ENCODE results near the gene ARHGAP32.
"Not testable (repeated sequence)": the region's sequence is repeated elsewhere in the genome, so short reads cannot be mapped to it uniquely, and the experiment has no call there.

Gene ARHGAP32

DNA sequence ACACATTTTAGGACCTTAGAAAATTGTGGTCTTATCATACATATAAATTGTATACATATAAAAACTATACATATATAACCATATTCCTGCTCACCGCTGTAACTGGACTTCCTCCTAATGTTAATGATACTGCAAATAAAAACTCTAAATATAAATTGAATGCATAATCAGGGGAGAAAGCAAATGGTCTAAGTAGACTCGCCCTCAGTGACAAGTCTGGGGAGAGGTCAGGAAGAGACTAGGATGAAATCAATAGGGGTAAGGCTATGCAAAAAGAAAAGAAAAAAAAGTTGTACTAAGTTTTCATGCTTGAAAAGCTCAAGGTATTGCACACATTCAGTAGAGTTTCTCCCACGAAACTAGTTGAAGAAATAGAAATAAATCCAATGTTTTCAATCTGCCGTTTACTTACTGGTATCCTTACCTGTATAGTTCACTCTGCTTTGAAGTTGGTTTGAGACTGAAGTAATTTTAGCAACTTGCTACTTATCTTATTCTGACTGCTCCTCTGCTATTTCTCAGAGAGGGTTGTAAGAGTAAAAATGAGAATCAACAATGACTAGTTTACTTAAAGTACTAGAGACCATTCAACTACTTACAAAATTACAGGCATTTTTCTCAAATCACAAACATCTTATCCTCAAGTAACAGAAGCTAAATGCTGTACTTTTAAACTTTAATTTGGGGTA is 12.2 kb upstream of the ARHGAP32 start:
- no peak for DNase-seq (ENCODE audit: low read depth in 2 of 3, low spot score in 1 of 3)

GRCh38 chr11:129202646-129203045 is 10.5 kb upstream of the ARHGAP32 start:
- no peak for DNase-seq (ENCODE audit: low read depth in 2 of 3, low spot score in 1 of 3)

DNA sequence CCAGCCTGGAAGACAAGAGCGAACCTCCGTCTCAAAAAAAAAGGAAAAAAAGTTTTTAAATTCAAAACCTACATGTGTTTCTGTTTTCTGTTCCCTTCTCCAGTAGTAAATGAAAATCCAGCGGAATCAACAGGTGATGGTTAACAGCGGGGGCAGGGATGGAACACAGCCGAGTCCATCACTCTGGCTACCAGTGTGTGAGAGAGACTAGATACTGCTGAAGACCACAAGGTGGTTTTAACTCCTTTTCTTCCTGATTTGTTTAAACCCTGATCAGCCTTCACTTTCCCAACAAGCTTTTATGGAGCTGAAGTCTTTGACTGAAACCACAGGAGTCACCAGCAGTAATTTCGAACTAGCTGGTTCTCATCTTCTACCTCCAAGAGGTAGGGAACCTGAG is 3.6 kb upstream of the ARHGAP32 start:
- no peak for DNase-seq (ENCODE audit: low read depth in 2 of 3, low spot score in 1 of 3)

DNA sequence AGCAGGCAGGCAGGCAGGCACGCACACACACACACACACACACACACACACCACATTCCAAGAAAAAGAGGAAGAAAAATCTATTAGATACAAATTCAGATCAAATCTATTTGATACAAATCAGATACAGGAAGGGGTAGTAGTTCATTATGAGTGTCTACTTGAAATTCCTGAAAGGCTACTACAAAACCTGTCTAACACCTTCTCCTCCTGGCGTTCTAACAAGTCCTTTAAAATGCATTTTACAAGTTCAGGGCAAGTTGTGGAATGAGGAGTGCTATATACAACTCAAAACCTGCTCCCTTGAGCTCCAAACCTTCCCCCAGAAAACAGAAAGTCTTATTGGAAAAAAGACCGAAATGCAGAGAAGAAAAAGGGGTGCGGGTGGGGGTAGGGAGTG is 476 bp downstream of the ARHGAP32 start:
- DNase-seq (ENCODE audit: low read depth in 2 of 3, low spot score in 1 of 3), result no peak

- no peak for DNase-seq (ENCODE audit: low read depth in 2 of 3, low spot score in 1 of 3)
These were observed 2.0 kb downstream of the ARHGAP32 start for GRCh38 chr11:129190087-129190486.

GRCh38 chr11:129189646-129190045 is 2.5 kb downstream of the ARHGAP32 start:
- DNase-seq (ENCODE audit: low read depth in 2 of 3, low spot score in 1 of 3), result no peak

DNA sequence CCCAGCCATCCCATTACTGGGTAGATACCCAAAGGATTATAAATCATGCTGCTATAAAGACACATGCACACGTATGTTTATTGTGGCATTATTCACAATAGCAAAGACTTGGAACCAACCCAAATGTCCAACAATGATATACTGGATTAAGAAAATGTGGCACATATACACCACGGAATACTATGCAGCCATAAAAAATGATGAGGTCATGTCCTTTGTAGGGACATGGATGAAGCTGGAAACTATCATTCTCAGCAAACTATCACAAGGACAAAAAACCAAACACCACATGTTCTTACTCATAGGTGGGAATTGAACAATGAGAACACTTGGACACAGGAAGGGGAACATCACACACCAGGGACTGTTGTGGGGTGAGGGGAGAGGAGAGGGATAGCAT is 7.0 kb downstream of the ARHGAP32 start:
- DNase-seq (ENCODE audit: low read depth in 2 of 3, low spot score in 1 of 3), result not testable (repeated sequence)

GRCh38 chr11:129184581-129184980 is 7.5 kb downstream of the ARHGAP32 start:
- no peak for DNase-seq (ENCODE audit: low read depth in 2 of 3, low spot score in 1 of 3)

GRCh38 chr11:129167315-129167714 is 24.8 kb downstream of the ARHGAP32 start:
- no peak for DNase-seq (ENCODE audit: low read depth in 2 of 3, low spot score in 1 of 3)

DNA sequence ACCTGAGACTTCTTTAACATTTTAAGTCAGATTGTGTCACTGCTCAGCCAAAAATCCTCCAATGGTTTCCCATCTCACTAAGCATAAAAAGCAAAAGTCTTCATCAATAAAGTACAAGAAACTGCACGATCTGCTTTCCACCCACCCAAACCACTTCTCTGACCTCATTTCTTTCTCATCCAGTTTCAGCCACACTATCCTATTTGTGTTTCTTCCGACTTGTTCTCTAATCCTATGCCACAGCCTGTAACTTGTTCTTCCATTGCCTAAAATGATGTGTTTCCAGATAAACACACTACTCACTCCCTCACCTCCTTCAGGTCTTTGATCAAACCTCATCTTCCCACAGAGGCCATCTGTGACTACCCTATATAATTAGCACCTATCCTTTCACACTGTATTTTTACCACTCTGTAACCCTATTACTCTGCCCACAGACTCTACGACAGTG is 28.4 kb downstream of the ARHGAP32 start:
- peak in 1 of 3 donors; percentile 8 for DNase-seq (ENCODE audit: low read depth in 2 of 3, low spot score in 1 of 3)

DNA sequence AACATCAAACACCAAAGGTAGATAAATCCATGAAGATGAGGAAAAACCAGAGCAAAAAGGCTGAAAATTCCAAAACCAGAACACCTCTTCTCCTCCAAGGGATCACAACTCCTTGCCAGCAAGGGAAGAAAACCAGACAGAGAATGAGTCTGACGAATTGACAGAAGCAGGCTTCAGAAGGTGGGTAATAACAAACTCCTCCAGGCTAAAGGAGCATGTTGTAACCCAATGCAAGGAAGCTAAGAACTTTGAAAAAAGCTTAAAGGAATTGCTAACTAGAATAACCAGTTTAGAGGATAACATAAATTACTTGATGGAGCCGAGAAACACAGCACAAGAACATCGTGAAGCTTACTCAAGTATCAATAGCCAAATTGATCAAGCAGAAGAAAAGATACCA is 35.0 kb downstream of the ARHGAP32 start:
- not testable (repeated sequence) for DNase-seq (ENCODE audit: low read depth in 2 of 3, low spot score in 1 of 3)

DNA sequence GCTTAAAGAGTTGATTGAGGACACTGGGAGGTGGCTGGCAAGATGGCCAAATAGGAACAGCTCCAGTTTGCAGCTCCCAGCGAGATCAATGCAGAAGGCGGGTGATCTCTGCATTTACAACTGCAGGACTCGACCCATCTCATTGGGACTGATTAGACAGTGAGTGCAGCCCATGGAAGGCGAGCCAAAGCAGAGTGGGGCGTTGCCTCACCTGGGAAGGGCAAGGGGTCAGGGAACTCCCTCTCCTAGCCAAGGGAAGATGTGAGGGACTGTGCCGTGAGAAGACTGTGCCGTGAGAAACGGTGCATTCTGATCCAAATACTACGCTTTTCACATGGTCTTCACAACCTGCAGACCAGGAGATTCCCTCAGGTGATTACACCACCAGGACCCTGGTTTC is 36.4 kb downstream of the ARHGAP32 start:
- no peak for DNase-seq (ENCODE audit: low read depth in 2 of 3, low spot score in 1 of 3)

- DNase-seq (ENCODE audit: low read depth in 2 of 3, low spot score in 1 of 3), result no peak
These were observed 43.6 kb downstream of the ARHGAP32 start for GRCh38 chr11:129148487-129148886.

DNA sequence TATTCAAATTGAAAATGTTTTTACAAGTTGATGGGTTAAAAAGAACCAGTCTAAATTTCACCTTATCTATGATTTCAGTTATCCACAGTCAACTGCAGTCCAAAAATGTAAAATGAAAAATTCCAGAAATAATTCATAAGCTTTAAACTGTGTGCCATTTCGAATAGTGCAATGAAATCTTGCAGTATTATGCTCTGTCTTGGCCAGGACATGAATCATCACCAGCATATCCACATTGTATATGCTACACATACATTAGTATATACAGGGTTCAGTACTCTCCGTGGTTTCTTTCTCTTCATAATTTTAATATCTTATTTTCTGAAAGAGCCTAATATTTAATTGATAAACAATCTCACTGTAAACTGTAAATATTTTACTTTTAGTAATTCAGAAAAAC is 45.9 kb downstream of the ARHGAP32 start:
- no peak for DNase-seq (ENCODE audit: low read depth in 2 of 3, low spot score in 1 of 3)

DNA sequence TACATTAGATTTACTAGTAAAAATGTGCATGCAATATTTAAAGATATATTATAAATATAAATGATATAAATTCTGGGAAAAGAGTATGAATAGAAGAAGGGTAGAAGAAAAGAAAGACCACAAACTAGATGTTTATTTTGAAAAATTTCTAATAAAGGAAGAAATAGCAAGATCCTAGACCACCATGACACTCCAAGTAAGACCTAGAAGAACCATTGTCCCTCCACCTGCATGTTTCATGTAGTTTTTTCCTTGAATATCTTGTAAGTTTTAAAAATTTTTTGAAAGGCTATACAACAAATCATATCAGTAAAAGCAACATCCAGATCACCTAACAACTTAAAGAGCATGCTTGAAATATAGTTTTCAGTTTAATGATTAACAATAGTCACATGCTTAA is 46.8 kb downstream of the ARHGAP32 start:
- no peak for DNase-seq (ENCODE audit: low read depth in 2 of 3, low spot score in 1 of 3)

DNA sequence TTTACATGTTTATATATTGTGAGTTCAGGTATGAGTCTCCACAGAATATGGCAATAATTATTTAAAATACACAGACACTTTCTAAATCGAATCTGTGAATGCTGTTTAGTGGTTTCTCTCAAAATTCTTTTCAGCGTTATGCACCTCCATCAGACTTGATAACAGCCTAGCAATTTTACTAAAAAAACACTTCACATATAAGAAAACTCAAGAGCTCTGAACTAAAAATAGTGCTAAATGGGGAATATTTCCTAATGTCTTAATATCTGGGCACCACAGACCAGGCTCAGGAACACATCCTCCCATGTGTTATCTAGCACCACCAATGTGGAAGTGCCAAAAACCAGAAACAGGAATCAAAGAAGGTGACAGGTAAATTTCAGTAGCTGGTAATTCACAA is 47.9 kb downstream of the ARHGAP32 start:
- no peak for DNase-seq (ENCODE audit: low read depth in 2 of 3, low spot score in 1 of 3)

- no peak for DNase-seq (ENCODE audit: low read depth in 2 of 3, low spot score in 1 of 3)
These were observed 48.8 kb downstream of the ARHGAP32 start for GRCh38 chr11:129143335-129143734.

DNA sequence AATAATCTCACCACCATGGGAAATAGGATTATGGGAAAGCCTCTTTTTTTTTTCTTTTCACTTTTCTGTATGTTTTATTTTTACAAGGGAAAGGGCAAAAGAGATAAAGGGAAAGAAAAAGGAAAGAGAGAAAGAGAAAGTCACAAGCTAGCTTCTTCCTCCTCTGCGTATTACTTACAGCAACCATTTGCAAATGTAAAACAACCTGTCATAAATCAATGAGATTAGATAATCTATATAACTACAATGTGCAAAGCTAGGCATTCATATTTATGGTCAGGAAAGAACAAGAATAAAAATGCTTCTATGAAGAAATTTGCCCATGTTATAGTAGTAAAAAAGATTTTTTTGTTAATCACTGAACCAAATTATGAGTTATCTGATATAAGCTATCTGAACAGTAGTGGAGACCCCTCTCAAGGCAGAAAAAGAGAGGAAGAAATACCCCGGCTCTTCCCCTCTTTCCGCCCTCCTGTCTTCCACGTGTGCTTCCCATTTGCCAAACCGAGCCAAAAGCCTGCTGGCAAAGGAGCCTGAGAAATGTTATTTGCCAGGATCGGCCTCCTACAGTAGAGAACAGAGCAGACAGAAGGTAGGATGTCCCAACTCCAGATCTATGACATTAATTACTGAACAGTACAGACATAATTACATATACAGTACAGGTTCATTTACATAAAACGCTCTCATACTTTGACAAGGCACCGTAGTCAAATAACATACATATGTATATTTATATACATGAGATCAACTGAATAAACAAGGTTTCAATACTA is 50.2 kb downstream of the ARHGAP32 start:
- DNase-seq (ENCODE audit: low read depth in 2 of 3, low spot score in 1 of 3), result no peak

DNA sequence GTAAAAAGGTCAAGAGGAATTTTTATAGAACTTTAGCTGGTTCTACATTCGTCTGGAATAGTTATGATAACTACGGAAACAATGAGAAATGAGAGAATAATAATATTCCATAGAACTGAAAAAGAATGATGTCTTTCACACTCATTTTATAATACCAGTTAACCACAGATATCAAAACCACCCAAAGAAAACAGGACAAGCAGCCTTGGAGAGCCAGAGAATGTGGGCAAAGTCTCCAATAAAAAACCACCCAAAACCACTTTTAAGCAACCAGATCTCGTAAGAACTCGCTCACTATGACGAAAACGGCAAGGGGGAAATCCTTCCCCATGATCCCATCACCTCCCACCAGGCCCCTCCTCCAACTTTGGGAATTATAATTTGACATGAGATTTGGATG is 60.8 kb downstream of the ARHGAP32 start:
- no peak for DNase-seq (ENCODE audit: low read depth in 2 of 3, low spot score in 1 of 3)

DNA sequence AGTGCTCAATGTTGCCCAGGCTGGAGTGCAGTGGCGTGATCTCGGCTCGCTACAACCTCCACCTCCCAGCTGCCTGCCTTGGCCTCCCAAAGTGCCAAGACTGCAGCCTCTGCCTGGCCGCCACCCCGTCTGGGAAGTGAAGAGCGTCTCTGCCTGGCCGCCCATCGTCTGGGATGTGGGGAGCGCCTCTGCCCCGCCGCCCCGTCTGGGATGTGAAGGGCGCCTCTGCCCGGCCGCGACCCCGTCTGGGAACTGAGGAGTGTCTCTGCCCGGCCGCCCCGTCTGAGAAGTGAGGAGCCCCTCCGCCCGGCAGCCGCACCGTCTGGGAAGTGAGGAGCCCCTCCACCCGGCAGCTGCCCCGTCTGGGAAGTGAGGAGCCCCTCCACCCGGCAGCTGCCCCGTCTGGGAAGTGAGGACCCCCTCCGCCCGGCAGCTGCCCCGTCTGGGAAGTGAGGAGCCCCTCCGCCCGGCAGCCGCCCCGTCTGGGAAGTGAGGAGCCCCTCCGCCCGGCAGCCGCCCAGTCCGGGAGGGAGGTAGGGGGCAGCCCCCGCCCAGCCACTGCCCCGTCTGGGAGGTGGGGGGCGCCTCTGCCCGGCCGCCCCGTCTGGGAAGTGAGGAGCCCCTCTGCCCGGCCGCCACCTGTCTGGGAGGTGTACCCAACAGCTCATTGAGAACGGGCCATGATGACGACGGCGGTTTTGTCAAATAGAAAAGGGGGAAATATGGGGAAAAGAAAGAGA is 63.1 kb downstream of the ARHGAP32 start:
- DNase-seq (ENCODE audit: low read depth in 2 of 3, low spot score in 1 of 3), result not testable (repeated sequence)

GRCh38 chr11:129119036-129119435 is 73.1 kb downstream of the ARHGAP32 start:
- no peak for DNase-seq (ENCODE audit: low read depth in 2 of 3, low spot score in 1 of 3)

All from stimulated activated CD4-positive, alpha-beta T cell treated with anti-CD3 and anti-CD28 coated beads, Interleukin-12 subunit alpha, Interleukin-12 subunit beta, amount 100 ng/mL, for 48 hours (primary cell).